ENCODE data around the gene MOB3B. TPM values are rescaled to one million over a fixed set of nuclear protein-coding genes. Genes with fewer than 3 reads are reported as not detected.
A peak's percentile ranks its signal among the peaks of the same experiment; 100 is the strongest.

MOB3B gene
- total RNA-seq, 1 experiment from 2014 or later, result 0.15 TPM

GRCh38 chr9:27395484-27395921, 134.1 kb downstream of the MOB3B start:
- no peak for DNase-seq (ENCODE audit: extremely low read depth, low read depth)

DNA sequence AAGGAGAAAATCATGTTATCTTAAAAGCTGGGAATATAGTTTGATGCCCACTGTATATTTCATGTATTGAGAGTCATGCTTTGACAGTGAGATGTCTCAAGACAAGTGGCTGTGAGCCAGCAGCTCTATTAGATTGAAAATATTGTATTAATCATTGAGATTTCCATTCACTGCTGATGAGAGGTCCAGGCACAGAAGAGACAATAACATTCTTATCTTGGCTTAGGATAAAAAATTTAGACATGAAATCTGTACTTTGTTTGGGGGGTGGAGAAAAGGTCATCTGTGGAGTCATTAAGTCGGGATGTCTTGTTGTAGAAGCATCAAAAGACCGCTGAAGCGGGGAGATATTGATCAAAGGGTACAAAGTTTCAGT, 134.8 kb downstream of the MOB3B start:
- no peak for DNase-seq (ENCODE audit: extremely low read depth, low read depth)

GRCh38 chr9:27394154-27394825, 135.3 kb downstream of the MOB3B start:
- peak; percentile 6 for DNase-seq (ENCODE audit: extremely low read depth, low read depth)

DNA sequence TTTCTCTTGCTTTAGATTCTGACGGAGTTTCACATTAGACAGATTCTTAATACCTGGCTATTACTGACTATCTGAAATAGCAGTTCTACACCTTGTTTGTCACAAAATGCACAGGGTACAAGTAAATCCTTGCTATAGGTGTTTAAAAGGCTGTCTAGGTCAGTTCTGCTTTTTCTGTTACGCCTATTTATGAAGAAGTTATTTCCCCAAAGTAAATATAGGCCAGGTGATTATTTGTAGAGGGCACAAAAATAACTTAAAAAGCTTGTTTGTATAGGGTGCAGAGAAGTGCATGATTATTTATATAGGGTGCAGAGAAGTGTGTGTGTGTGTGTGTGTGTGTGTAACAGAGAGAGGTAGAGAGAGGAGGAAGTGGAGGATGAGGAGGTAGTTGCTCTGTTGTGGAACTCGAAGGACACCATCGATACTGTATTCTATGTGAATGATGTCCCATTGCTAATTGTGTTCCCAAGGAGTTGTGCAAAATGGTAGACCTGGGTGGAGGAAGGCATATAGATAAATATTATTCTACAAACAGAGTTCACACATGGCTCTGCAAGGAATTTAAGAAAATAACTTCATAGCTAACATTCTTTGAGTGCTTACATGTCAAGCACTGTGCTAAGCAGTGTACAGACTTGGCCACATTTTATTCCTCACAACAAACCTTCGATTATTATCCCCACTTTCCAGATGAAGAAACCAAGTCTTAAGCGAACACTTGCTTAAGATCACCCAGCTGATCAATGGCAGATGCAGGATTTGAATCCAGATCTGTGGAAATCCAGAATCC, 136.4 kb downstream of the MOB3B start:
- no peak for DNase-seq (ENCODE audit: extremely low read depth, low read depth)

- DNase-seq (ENCODE audit: extremely low read depth, low read depth), result no peak
Observed at GRCh38 chr9:27392451-27392850, 137.2 kb downstream of the MOB3B start.

DNA sequence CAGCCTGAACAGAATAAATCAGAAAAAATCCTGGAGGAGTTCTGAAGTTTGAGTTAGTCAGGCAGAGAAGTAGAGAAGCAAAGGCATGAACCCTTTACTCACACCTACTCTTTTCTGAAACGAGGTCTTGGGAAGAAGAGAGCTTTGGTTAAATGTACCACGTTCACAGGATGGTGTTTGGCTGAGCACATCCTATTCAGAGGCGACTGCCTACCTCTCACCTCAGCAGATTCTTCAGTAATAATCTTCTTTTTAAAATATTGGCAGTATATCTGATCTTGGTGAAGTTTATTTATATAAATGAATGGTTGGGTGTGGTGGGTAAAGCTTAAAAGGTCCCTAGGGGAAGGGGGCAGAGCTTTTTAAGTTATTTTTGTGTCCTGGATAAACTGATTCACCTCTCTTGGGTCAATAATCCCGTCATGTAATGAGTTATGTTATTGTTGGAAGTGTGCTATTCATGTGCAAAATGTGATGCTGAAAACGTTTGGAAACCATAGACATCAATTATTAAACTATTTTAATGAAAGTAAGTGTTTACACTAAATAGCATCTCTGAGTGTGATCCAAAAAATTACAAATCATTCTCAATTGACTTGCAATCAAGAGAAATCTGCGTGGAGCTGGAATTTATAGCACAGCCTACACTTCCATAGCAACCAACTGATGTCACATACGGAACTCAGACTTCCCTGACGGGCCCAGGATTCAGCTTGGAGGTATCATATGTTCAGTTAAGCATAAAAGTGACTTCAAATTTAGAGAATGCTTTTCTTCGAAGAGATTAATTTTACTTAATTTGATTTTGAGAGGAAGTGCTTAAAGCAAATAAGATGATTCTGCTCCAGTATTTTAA, 138.3 kb downstream of the MOB3B start:
- DNase-seq (ENCODE audit: extremely low read depth, low read depth), result no peak

- DNase-seq (ENCODE audit: extremely low read depth, low read depth), result no peak
Observed at GRCh38 chr9:27388150-27388549, 141.5 kb downstream of the MOB3B start.

DNA sequence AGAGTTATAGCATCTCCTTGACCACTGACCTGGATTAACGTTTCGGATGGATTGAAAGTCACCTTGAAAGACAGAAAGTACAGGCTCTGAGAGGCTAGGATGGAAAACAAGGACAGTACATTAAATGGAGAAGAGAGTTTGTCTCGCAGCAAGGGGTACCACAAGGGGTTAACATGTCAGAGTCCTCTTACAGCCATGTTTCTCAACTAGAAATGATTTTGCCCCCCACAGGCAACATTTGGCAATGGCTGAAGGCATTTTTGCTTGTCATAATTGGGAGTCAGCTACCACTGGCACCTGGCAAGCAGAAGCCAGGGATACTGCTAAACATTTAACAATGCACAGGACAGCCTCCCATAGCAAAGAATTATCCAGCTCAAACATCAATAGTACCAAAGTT, 141.9 kb downstream of the MOB3B start:
- DNase-seq (ENCODE audit: extremely low read depth, low read depth), result no peak

DNA sequence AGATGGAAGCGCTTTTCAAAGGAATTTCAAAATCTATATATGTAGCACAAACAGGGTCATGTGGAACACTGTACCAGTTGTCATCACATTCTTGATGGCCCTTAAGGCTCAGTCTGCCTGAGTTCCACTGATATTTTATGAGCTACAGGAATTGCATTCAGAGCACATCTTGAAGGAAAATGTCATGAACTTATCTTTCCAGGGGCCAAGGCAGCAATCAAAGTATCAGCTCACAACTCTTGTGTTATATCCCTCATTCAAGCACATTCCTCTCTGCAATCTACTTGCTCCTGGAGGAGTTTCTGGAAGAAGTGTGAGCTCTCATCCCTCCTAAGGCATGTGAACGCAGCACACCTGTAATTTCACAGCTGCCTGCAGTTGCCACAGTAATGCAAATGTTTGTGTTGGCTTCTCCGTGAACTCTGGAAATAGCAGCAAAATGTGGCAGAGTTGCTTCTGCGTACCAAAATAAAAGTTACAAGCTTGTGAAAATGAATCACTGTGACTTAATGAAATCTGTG, 143.0 kb downstream of the MOB3B start:
- no peak for DNase-seq (ENCODE audit: extremely low read depth, low read depth)

DNA sequence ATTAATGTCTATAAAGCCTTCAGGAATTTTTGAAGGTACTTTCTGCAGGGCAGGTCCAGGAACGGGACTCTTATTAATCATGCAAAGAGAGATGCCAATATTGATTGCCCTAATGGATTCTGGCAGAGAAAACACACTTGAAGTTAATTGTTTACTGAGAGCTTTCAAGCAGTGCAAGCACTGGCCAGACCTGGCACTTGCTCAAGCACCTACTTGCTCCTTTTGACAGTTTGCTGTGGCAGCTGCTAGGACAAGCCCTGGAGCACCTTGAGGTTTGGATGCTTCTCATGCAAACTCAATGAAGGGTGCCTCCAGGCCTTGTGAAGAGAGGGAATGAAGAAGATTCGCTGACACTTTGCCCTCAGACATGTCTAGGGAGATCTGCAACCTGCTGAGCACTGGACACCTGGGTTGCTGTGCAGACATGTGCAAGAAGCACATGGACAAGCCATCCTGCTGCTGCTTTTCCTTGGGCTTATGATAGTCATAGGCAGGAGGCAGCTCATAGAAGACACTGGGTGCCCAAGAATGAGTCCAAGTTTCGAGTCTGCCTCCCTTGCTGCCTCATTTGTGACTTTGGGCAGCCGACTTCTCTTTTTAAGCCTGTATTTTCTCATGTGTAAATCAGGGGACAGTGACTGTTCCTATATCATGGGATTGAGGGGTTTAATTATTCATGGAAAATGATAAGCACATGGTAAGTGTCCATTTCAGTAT, 143.8 kb downstream of the MOB3B start:
- DNase-seq (ENCODE audit: extremely low read depth, low read depth), result no peak

- DNase-seq (ENCODE audit: extremely low read depth, low read depth), result no peak
Observed at GRCh38 chr9:27384262-27385014, 145.2 kb downstream of the MOB3B start.

DNA sequence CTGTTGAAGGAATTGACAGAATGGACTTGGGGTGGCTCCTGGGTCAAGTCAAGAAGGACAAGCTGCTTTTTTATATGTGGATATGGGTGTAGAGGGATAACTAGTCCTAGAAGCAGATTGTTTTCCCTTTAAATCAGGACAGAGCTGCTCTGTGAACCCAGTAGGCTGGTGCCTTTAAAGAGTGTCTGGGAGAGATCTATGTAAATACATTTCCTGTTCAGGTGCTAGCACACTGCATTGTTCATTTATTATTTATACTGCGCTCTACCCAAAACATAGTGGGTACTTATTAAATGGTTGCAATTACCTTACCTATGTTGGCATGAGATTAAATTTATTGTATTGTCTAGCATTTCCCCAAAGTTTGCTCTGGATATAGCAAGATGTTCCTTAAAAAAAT, 146.1 kb downstream of the MOB3B start:
- no peak for DNase-seq (ENCODE audit: extremely low read depth, low read depth)

DNA sequence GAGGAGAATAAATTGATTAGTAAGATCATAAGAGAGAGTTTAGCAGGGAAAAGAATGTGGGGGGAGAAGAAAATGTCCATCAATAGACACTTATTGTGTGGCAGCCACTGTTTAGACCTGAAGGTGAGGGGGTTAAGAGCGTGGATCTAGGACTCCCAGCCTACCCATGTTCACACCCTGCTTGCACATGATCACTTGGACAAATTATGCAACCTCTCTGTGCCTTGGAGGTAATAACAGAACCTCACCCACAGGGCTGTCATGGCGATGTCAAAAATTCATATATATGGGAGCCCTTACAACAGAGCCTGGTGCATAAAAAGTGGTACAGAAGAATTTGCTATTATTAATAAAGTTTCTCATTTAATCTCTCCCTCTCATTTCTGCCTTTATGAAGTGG, 146.6 kb downstream of the MOB3B start:
- no peak for DNase-seq (ENCODE audit: extremely low read depth, low read depth)

DNA sequence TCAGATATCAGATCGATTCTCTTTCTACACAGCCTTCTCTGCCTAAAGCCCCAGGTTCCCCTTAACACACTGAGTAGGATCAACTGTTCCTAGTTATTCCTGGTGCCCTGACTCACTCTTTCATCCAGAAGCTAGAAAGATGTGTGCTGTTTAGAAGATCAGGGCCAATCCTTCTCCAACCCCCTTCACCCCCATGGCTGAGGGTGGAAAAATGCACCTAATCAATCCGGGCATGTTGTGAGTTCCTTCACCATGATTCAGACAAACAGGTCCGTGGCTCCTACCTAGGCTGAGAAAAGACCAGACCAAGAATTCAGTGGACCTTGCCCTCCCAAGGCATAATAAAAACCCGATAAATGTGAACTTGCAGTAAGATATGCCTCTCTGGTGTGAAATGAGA, 147.3 kb downstream of the MOB3B start:
- no peak for DNase-seq (ENCODE audit: extremely low read depth, low read depth)

- no peak for DNase-seq (ENCODE audit: extremely low read depth, low read depth)
Observed at GRCh38 chr9:27379311-27380251, 150.0 kb downstream of the MOB3B start.

- DNase-seq (ENCODE audit: extremely low read depth, low read depth), result no peak
Observed at GRCh38 chr9:27377811-27378456, 151.7 kb downstream of the MOB3B start.

GRCh38 chr9:27377147-27377807, 152.3 kb downstream of the MOB3B start:
- DNase-seq (ENCODE audit: extremely low read depth, low read depth), result no peak

DNA sequence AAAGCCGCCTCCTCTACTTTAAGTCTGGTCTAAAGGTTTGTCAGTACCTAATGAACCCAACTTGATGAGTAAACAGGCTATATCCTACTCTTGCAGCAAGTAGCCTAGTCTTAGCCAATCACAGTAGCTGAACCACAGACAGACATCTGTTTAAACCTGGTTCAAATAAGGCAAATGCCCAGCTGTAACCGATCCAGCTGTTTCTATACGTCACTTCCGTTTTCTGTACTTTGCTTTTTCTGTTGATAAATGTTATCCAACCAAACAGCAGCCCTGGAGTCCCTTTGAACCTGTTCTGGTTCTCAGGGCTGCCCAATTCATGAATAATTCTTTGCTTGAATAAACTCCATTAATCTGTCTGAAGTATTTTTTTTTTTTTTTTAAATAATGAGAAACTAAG, 155.8 kb downstream of the MOB3B start:
- DNase-seq (ENCODE audit: extremely low read depth, low read depth), result no peak
